ENCODE data around the gene COX4I2. TPM values are rescaled to one million over a fixed set of nuclear protein-coding genes. Genes with fewer than 3 reads are reported as not detected.

COX4I2 gene
- polyA plus RNA-seq, 6 donors from 2014 or later: 0.64 to 2.8 (median 1.4) TPM; not detected in 2

GRCh38 chr20:31690124-31690666, 52.5 kb downstream of the COX4I2 start:
- Mint-ChIP-seq H3K4me1 (peaks cover 39 to 55% (median 48%) of the 10 kb centered on the region in 3 donors), H3K36me3 (peaks cover 0 to 4% of the 10 kb centered on the region in 2 donors), H3K27ac (no peak overlapping the region), H3K4me3 (peak overlapping the region in 2 of 8 donors; percentile 47 to 48), H3K9me3 (no peaks in the 10 kb centered on the region), H3K27me3 (no peaks in the 10 kb centered on the region)
- DNase-seq: no peak
- no peak for ATAC-seq (ENCODE audit: low read depth in 2 of 2)

GRCh38 chr20:31691646-31692275, 54.0 kb downstream of the COX4I2 start:
- Mint-ChIP-seq H3K27ac (peak overlapping the region in 5 of 6 donors; percentile 42 to 66 (median 56)), H3K4me1 (peaks cover 29 to 39% (median 32%) of the 10 kb centered on the region in 3 donors), H3K36me3 (peaks cover 0 to 4% of the 10 kb centered on the region in 2 donors), H3K4me3 (peak overlapping the region in 4 of 8 donors; percentile 1 to 52 (median 10)), H3K9me3 (no peaks in the 10 kb centered on the region), H3K27me3 (no peaks in the 10 kb centered on the region)
- DNase-seq (no peak), ATAC-seq (ENCODE audit: low read depth in 2 of 2) (peak in 1 of 2 donors; percentile 28)

GRCh38 chr20:31693402-31693801, 55.7 kb downstream of the COX4I2 start:
- Mint-ChIP-seq H3K4me3 (no peak overlapping the region), H3K27me3 (no peaks in the 10 kb centered on the region), H3K9me3 (no peaks in the 10 kb centered on the region), H3K4me1 (peaks cover 27 to 34% (median 29%) of the 10 kb centered on the region in 3 donors), H3K36me3 (peaks cover 0 to 4% of the 10 kb centered on the region in 2 donors), H3K27ac (peak overlapping the region in 1 of 6 donors; percentile 37)
- ATAC-seq (ENCODE audit: low read depth in 2 of 2) (no peak), DNase-seq (no peak)

- Mint-ChIP-seq H3K9me3 (no peaks in the 10 kb centered on the region), H3K27ac (peak overlapping the region in 5 of 6 donors; percentile 13 to 93 (median 65)), H3K4me1 (peaks cover 27 to 37% (median 29%) of the 10 kb centered on the region in 3 donors), H3K4me3 (no peak overlapping the region), H3K27me3 (no peaks in the 10 kb centered on the region), H3K36me3 (peaks cover 0 to 4% of the 10 kb centered on the region in 2 donors)
- DNase-seq (no peak), ATAC-seq (ENCODE audit: low read depth in 2 of 2) (no peak)
Observed at GRCh38 chr20:31693987-31694661, 56.4 kb downstream of the COX4I2 start.

Other genes starting within 250 kb of the COX4I2 start
- not detected for gene DEFB119, start 247.3 kb upstream of the COX4I2 start, polyA plus RNA-seq (ENCODE audit: low read depth in 6 of 6)
- gene DEFB121, start 231.7 kb upstream of the COX4I2 start, polyA plus RNA-seq (ENCODE audit: low read depth in 6 of 6): not detected
- not detected for gene DEFB123, start 197.3 kb upstream of the COX4I2 start, polyA plus RNA-seq (ENCODE audit: low read depth in 6 of 6)
- gene DEFB124, start 162.8 kb upstream of the COX4I2 start, polyA plus RNA-seq (ENCODE audit: low read depth in 6 of 6): not detected
- gene REM1, start 162.6 kb upstream of the COX4I2 start, polyA plus RNA-seq (ENCODE audit: low read depth in 6 of 6): not detected
- 100 to 1,000 TPM in 2 of 6 donors, 10 to 100 TPM in 4; 71.9 to 118 (median 88.0) TPM for gene HM13, start 123.5 kb upstream of the COX4I2 start, polyA plus RNA-seq (ENCODE audit: low read depth in 6 of 6)
- gene ID1, start 32.6 kb upstream of the COX4I2 start, polyA plus RNA-seq (ENCODE audit: low read depth in 6 of 6): 1 to 10 TPM in 2 of 6 donors, under 1 TPM in 2, not detected in 2; 0.86 to 2.0 (median 1.1) TPM
- 10 to 100 TPM in 1 of 6 donors, 1 to 10 TPM in 5; 6.2 to 13.0 (median 8.9) TPM for gene BCL2L1, start 85.0 kb downstream of the COX4I2 start, polyA plus RNA-seq (ENCODE audit: low read depth in 6 of 6)
- gene TPX2, start 101.4 kb downstream of the COX4I2 start, polyA plus RNA-seq (ENCODE audit: low read depth in 6 of 6): under 1 TPM in 5 of 6 donors, not detected in 1; 0.08 to 0.44 (median 0.18) TPM
- not detected for gene MYLK2, start 181.4 kb downstream of the COX4I2 start, polyA plus RNA-seq (ENCODE audit: low read depth in 6 of 6)
- not detected for gene FOXS1, start 207.7 kb downstream of the COX4I2 start, polyA plus RNA-seq (ENCODE audit: low read depth in 6 of 6)
- gene DUSP15, start 232.6 kb downstream of the COX4I2 start, polyA plus RNA-seq (ENCODE audit: low read depth in 6 of 6): 1 to 10 TPM in 1 of 6 donors, not detected in 5; 1.7 TPM
- gene TTLL9, start 232.7 kb downstream of the COX4I2 start, polyA plus RNA-seq (ENCODE audit: low read depth in 6 of 6): under 1 TPM in 3 of 6 donors, not detected in 3; 0.09 to 0.43 (median 0.21) TPM